Measurements from ENCODE around the gene ASIP. TPM values are rescaled to one million over a fixed set of nuclear protein-coding genes. Genes with fewer than 3 reads are reported as not detected.
"Not testable (repeated sequence)": the region's sequence is repeated elsewhere in the genome, so short reads cannot be mapped to it uniquely, and the experiment has no call there.

Gene ASIP
- total RNA-seq, 5 donors from 2014 or later (not counting 1 experiment from before 2014, with no cell fraction given) = not detected

DNA sequence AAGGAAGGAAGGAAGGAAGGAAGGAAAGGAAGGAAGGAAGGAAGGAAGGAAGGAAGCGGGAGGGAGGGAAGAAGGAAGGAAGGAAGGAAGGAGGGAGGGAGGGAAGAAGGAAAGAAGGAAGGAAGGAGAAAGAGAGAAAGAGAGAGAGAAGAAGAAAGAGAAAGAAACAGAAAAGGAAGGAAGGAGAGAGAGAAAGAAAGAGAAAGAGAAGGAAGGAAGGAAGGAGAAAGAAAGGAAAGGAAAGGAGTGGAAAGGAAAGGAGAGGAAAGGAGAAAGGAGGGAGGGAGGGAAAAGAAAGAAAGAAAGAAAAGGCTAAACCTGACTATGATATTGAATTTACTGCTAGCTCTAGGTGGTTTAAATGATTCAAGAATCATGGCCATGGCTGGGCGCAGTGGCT lies 5.3 kb upstream of the ASIP start:
- CTCF ChIA-PET = no interaction called here
- peaks cover 12 to 16% (median 12%) of the 10 kb centered on the region in 3 donors for H3K4me1 Mint-ChIP-seq
- no peak overlapping the region for H3K27ac ChIP-seq (ENCODE audit: low read length)
- H3K9me3 ChIP-seq = no peaks in the 10 kb centered on the region
- peaks cover 4 to 9% of the 10 kb centered on the region in 2 donors for H3K27me3 Mint-ChIP-seq
- no peaks in the 10 kb centered on the region for H3K36me3 ChIP-seq (ENCODE audit: control insufficient read depth in 2 of 2, extremely low read depth in 1 of 2, insufficient read depth in 1 of 2, low read length in 1 of 2)
- H3K4me3 Mint-ChIP-seq = no peak overlapping the region
- no peaks in the 10 kb centered on the region for H3K27me3 ChIP-seq (replicated peaks in 1 of 2; ENCODE audit: control insufficient read depth in 2 of 2, extremely low read depth in 1 of 2, insufficient read depth in 2 of 2, low read length in 1 of 2)
- no peak for DNase-seq
- ATAC-seq (replicated peaks in 1 of 4) = no peak
- POLR2A ChIA-PET = no interaction called here
- H3K36me3 Mint-ChIP-seq = peaks cover 10% of the 10 kb centered on the region
- peaks cover 10 to 16% (median 13%) of the 10 kb centered on the region in 3 donors for H3K9me3 Mint-ChIP-seq
- 79% methylated on average over 1 of the region's 2 CpGs for WGBS (ENCODE audit: insufficient coverage)
- H3K27ac Mint-ChIP-seq = no peak overlapping the region
- peaks cover 4 to 7% of the 10 kb centered on the region in 2 experiments for H3K4me1 ChIP-seq (ENCODE audit: control insufficient read depth in 1 of 2, extremely low read depth in 1 of 2, insufficient read depth in 2 of 2, low read length in 2 of 2)
- no peak overlapping the region for H3K4me3 ChIP-seq (ENCODE audit: control insufficient read depth in 1 of 2, extremely low read depth in 1 of 2, low read length in 1 of 2)

DNA sequence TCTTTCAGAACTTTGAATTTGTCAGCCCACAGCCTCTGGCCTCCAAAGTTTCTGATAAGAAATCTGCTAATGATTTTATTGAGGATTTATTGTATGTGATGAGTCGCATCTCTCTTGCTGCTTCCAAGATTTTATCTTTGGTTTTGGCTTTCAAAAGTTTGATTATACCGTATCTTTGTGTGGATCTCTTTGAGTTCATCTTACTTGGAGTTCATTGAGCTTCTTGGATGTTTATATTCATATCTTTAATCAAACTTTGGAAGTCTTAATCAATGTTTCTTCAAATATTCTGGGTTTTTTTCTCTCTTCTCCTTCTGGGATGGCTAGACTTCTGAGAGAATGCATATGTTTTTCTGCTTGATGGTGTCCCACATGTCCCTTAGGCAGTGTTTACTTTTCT lies 3.3 kb upstream of the ASIP start:
- Histone ChIP-seq H3K9me3 (no peaks in the 10 kb centered on the region), H3K36me3 (ENCODE audit: control insufficient read depth in 2 of 2, extremely low read depth in 1 of 2, insufficient read depth in 1 of 2, low read length in 1 of 2) (no peaks in the 10 kb centered on the region), H3K4me1 (ENCODE audit: control insufficient read depth in 1 of 2, extremely low read depth in 1 of 2, insufficient read depth in 2 of 2, low read length in 2 of 2) (peaks cover 8 to 14% of the 10 kb centered on the region in 2 experiments), H3K4me3 (ENCODE audit: control insufficient read depth in 1 of 2, extremely low read depth in 1 of 2, low read length in 1 of 2) (no peak overlapping the region), H3K27ac (ENCODE audit: low read length) (no peak overlapping the region), H3K27me3 (replicated peaks in 1 of 2; ENCODE audit: control insufficient read depth in 2 of 2, extremely low read depth in 1 of 2, insufficient read depth in 2 of 2, low read length in 1 of 2) (no peaks in the 10 kb centered on the region)
- Mint-ChIP-seq H3K4me3 (no peak overlapping the region), H3K27ac (no peak overlapping the region), H3K36me3 (peaks cover 10% of the 10 kb centered on the region), H3K9me3 (peaks cover 10 to 16% (median 13%) of the 10 kb centered on the region in 3 donors), H3K4me1 (peaks cover 22 to 27% (median 23%) of the 10 kb centered on the region in 3 donors), H3K27me3 (peaks cover 4 to 9% of the 10 kb centered on the region in 2 donors)
- no peak for DNase-seq
- no peak for ATAC-seq (replicated peaks in 1 of 4)
- ChIA-PET CTCF (no interaction called here), POLR2A (no interaction called here)
- no CpG with 5 or more reads among the region's 2 CpGs for WGBS (ENCODE audit: insufficient coverage)

DNA sequence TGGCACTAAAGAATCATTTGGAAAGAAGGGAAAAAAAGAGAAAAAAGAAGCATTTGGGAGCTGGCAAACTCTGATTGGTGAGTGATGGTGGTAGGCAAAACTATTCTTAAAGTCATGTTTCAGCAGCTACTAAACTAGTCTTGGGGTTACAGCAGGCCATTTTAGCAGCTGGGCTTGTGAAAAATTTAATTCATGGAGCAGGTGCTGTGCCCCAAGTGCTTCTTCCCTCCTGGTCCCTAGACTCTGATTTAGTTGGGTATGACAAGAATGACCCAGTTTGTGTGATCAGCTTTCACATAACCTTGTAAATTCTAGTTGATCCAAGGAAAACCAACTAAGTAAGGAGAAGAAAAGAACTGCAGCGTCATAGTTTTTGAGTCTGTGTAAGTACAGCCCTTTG lies 1.1 kb upstream of the ASIP start:
- no peaks in the 10 kb centered on the region for H3K36me3 ChIP-seq (ENCODE audit: control insufficient read depth in 2 of 2, extremely low read depth in 1 of 2, insufficient read depth in 1 of 2, low read length in 1 of 2)
- Mint-ChIP-seq H3K27ac (peak overlapping the region in 1 of 2 donors; percentile 77), H3K4me1 (peaks cover 22 to 27% (median 23%) of the 10 kb centered on the region in 3 donors), H3K36me3 (peaks cover 10% of the 10 kb centered on the region), H3K27me3 (peaks cover 4 to 9% of the 10 kb centered on the region in 2 donors), H3K9me3 (peaks cover 10 to 16% (median 13%) of the 10 kb centered on the region in 3 donors), H3K4me3 (no peak overlapping the region)
- ATAC-seq (replicated peaks in 1 of 4) (no peak), DNase-seq (no peak)
- no peak overlapping the region for H3K27ac ChIP-seq (ENCODE audit: low read length)
- H3K9me3 ChIP-seq = no peaks in the 10 kb centered on the region
- POLR2A ChIA-PET = no interaction called here
- H3K4me1 ChIP-seq (ENCODE audit: control insufficient read depth in 1 of 2, extremely low read depth in 1 of 2, insufficient read depth in 2 of 2, low read length in 2 of 2) = peaks cover 8 to 14% of the 10 kb centered on the region in 2 experiments
- no CpG with 5 or more reads among the region's 1 CpG for WGBS (ENCODE audit: insufficient coverage)
- CTCF ChIA-PET = no interaction called here
- no peaks in the 10 kb centered on the region for H3K27me3 ChIP-seq (replicated peaks in 1 of 2; ENCODE audit: control insufficient read depth in 2 of 2, extremely low read depth in 1 of 2, insufficient read depth in 2 of 2, low read length in 1 of 2)
- no peak overlapping the region for H3K4me3 ChIP-seq (ENCODE audit: control insufficient read depth in 1 of 2, extremely low read depth in 1 of 2, low read length in 1 of 2)

DNA sequence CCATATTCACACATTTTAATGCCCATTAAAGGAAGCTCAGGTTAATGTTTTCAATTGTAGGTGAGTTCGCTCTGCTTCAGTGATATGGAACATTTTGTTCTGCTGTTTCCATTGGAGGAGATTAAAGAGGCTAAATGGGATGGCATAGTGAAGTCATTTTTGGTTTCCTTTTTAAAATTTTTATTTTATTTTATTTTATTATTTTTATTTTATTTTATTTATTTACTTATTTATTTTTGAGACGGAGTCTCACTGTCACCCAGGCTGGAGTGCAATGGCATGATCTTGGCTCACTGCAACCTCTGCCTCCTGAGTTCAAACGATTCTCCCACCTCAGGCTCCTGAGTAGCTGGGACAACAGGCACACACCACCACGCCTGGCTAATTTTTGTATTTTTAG lies 792 bp downstream of the ASIP start:
- DNase-seq; H3K9me3 ChIP-seq; H3K27ac ChIP-seq (ENCODE audit: low read length); ATAC-seq (replicated peaks in 1 of 4); H3K4me3 ChIP-seq (ENCODE audit: control insufficient read depth in 1 of 2, extremely low read depth in 1 of 2, low read length in 1 of 2); H3K4me3 Mint-ChIP-seq; H3K27ac Mint-ChIP-seq; H3K27me3 Mint-ChIP-seq; H3K36me3 ChIP-seq (ENCODE audit: control insufficient read depth in 2 of 2, extremely low read depth in 1 of 2, insufficient read depth in 1 of 2, low read length in 1 of 2); POLR2A ChIA-PET; H3K27me3 ChIP-seq (replicated peaks in 1 of 2; ENCODE audit: control insufficient read depth in 2 of 2, extremely low read depth in 1 of 2, insufficient read depth in 2 of 2, low read length in 1 of 2): not testable (repeated sequence)
- WGBS (ENCODE audit: insufficient coverage) = no CpG with 5 or more reads among the region's 4 CpGs
- H3K4me1 Mint-ChIP-seq = peaks cover 22 to 27% (median 23%) of the 10 kb centered on the region in 3 donors
- peaks cover 10 to 16% (median 13%) of the 10 kb centered on the region in 3 donors for H3K9me3 Mint-ChIP-seq
- H3K4me1 ChIP-seq (ENCODE audit: control insufficient read depth in 1 of 2, extremely low read depth in 1 of 2, insufficient read depth in 2 of 2, low read length in 2 of 2) = peaks cover 8 to 14% of the 10 kb centered on the region in 2 experiments
- CTCF ChIA-PET = interaction anchor here in 1 of 2 donors (0.8 kb wide), 1 partner anchor 10 kb away, joined by 3 read pairs; no protein-coding TSS in a partner anchor
- H3K36me3 Mint-ChIP-seq = peaks cover 10% of the 10 kb centered on the region

GRCh38 chr20:34242879-34243278 lies 1.7 kb downstream of the ASIP start:
- peaks cover 6% of the 10 kb centered on the region for H3K36me3 Mint-ChIP-seq
- no peak for DNase-seq
- no peak overlapping the region for H3K27ac ChIP-seq (ENCODE audit: low read length)
- ChIA-PET CTCF (no interaction called here), POLR2A (no interaction called here)
- peaks cover 8 to 14% of the 10 kb centered on the region in 2 experiments for H3K4me1 ChIP-seq (ENCODE audit: control insufficient read depth in 1 of 2, extremely low read depth in 1 of 2, insufficient read depth in 2 of 2, low read length in 2 of 2)
- no peak overlapping the region for H3K4me3 Mint-ChIP-seq
- peaks cover 0 to 4% of the 10 kb centered on the region in 2 experiments for H3K27me3 ChIP-seq (replicated peaks in 1 of 2; ENCODE audit: control insufficient read depth in 2 of 2, extremely low read depth in 1 of 2, insufficient read depth in 2 of 2, low read length in 1 of 2)
- peaks cover 5 to 7% (median 6%) of the 10 kb centered on the region in 3 donors for H3K9me3 Mint-ChIP-seq
- peaks cover 22 to 27% (median 23%) of the 10 kb centered on the region in 3 donors for H3K4me1 Mint-ChIP-seq
- no CpG with 5 or more reads among the region's 1 CpG for WGBS (ENCODE audit: insufficient coverage)
- no peaks in the 10 kb centered on the region for H3K9me3 ChIP-seq
- H3K4me3 ChIP-seq (ENCODE audit: control insufficient read depth in 1 of 2, extremely low read depth in 1 of 2, low read length in 1 of 2) = no peak overlapping the region
- no peak for ATAC-seq (replicated peaks in 1 of 4)
- H3K27me3 Mint-ChIP-seq = peaks cover 4 to 9% of the 10 kb centered on the region in 2 donors
- H3K27ac Mint-ChIP-seq = peak overlapping the region in 1 of 2 donors; percentile 7
- no peaks in the 10 kb centered on the region for H3K36me3 ChIP-seq (ENCODE audit: control insufficient read depth in 2 of 2, extremely low read depth in 1 of 2, insufficient read depth in 1 of 2, low read length in 1 of 2)

- Mint-ChIP-seq H3K27ac (no peak overlapping the region), H3K36me3 (peaks cover under 1% of the 10 kb centered on the region), H3K4me1 (peaks cover 22 to 27% (median 23%) of the 10 kb centered on the region in 3 donors), H3K9me3 (peaks cover under 1 to 2% (median 2%) of the 10 kb centered on the region in 3 donors), H3K4me3 (no peak overlapping the region), H3K27me3 (peaks cover under 1 to 9% of the 10 kb centered on the region in 2 donors)
- H3K9me3 ChIP-seq = no peaks in the 10 kb centered on the region
- H3K4me3 ChIP-seq (ENCODE audit: control insufficient read depth in 1 of 2, extremely low read depth in 1 of 2, low read length in 1 of 2) = no peak overlapping the region
- H3K27me3 ChIP-seq (replicated peaks in 1 of 2; ENCODE audit: control insufficient read depth in 2 of 2, extremely low read depth in 1 of 2, insufficient read depth in 2 of 2, low read length in 1 of 2) = peaks cover 0 to 4% of the 10 kb centered on the region in 2 experiments
- peaks cover 8 to 14% of the 10 kb centered on the region in 2 experiments for H3K4me1 ChIP-seq (ENCODE audit: control insufficient read depth in 1 of 2, extremely low read depth in 1 of 2, insufficient read depth in 2 of 2, low read length in 2 of 2)
- ChIA-PET CTCF (no interaction called here), POLR2A (no interaction called here)
- ATAC-seq (replicated peaks in 1 of 4) (no peak), DNase-seq (no peak)
- no CpG with 5 or more reads among the region's 3 CpGs for WGBS (ENCODE audit: insufficient coverage)
- H3K36me3 ChIP-seq (ENCODE audit: control insufficient read depth in 2 of 2, extremely low read depth in 1 of 2, insufficient read depth in 1 of 2, low read length in 1 of 2) = no peaks in the 10 kb centered on the region
- H3K27ac ChIP-seq (ENCODE audit: low read length) = no peak overlapping the region
Observed at GRCh38 chr20:34243377-34243776, 2.2 kb downstream of the ASIP start.

All from T-cell (primary cell).